Esophagus squamous epithelium (tissue), 5 donors: ENCODE measurements around the gene TRABD2B. TPM values are rescaled to one million over a fixed set of nuclear protein-coding genes. Genes with fewer than 3 reads are reported as not detected.
A peak's percentile ranks its signal among the peaks of the same experiment; 100 is the strongest.

Experiments used
- DNase-seq: peaks from one replicate; lab custom pipeline; 2025; lab: John Stamatoyannopoulos, UW
- H3K27ac ChIP-seq, 4 donors: fragments of 200-600 bp; sonication (generic); one replicate each; pipeline ENCODE4 v1.5.1; 2016 to 2019; ENCODE audit warnings: mild to moderate bottlenecking in 1 of 4
- H3K27me3 ChIP-seq, 4 donors: fragments of 200-600 bp; sonication (generic); 1 replicate in 3 of 4; 2 replicates in 1 of 4; pipeline versions ENCODE4 v1.5.1 to v1.6.0; 2017 to 2021; ENCODE audit warnings: antibody characterized with exemption in 1 of 4
- H3K36me3 ChIP-seq, 3 donors: fragments of 200-600 bp; sonication (generic); one replicate each; pipeline ENCODE4 v1.5.1; 2016 to 2019
- H3K4me1 ChIP-seq, 3 donors: fragments of 200-600 bp; sonication (generic); one replicate each; pipeline ENCODE4 v1.5.1; 2017 to 2019
- H3K4me3 ChIP-seq, 4 donors: fragments of 200-600 bp; sonication (generic); 1 replicate in 3 of 4; 2 replicates in 1 of 4; pipeline ENCODE4 v1.5.1; 2016 to 2019; ENCODE audit warnings: mild to moderate bottlenecking in 2 of 4, moderate library complexity in 1 of 4
- H3K9me3 ChIP-seq, 3 donors: fragments of 200-600 bp; sonication (generic); one replicate each; pipeline ENCODE4 v1.5.1; 2016 to 2019
- CTCF ChIP-seq, 6 experiments: fragments of 450-650 bp in 4 of 6; fragments of 200-600 bp in 2 of 6; sonication (generic) in 2 of 6; IDR thresholded peaks; one replicate each; pipeline ENCODE4 v1.5.1; 2016 to 2019; ENCODE audit warnings: antibody characterized with exemption in 6 of 6, mild to moderate bottlenecking in 4 of 6, moderate library complexity in 4 of 6
- POLR2A ChIP-seq, 4 donors: fragments of 450-650 bp; IDR thresholded peaks; one replicate each; pipeline ENCODE4 v1.6.1; 2017; ENCODE audit warnings: antibody characterized with exemption in 4 of 4, mild to moderate bottlenecking in 4 of 4, moderate library complexity in 3 of 4
- WGBS, 2 donors: methylation state at CpG; one replicate each; pipeline ENCODE4 v1.1.5; 2018; 5-methylcytosine and 5-hydroxymethylcytosine counted together
- intact Hi-C: fragments of 100-400 bp; cut with DNase I; formaldehyde crosslinking; loops from one replicate; pipeline ENCODE4 v1.15.0; 2022
- total RNA-seq, 4 donors: library from RNA; depleted of rRNA; stranded (reverse); fragments of >200 nt; gene quantifications; one replicate each; pipeline ENCODE4 v1.1.0, GENCODE V29; 2016
- donor health status: DM: yes; HTN: yes; CAD: no.

The TRABD2B gene
- total RNA-seq, 4 donors from 2014 or later, result 0.26 to 1.7 (median 0.50) TPM

- no peaks in the 10 kb centered on the region for H3K36me3 ChIP-seq
- no peaks in the 10 kb centered on the region for H3K9me3 ChIP-seq
- TF ChIP-seq POLR2A (IDR thresholded peaks at IDR 0.05), result no peak
- no peak for TF ChIP-seq CTCF (IDR thresholded peaks at IDR 0.05)
- no peak overlapping the region for H3K4me3 ChIP-seq
- no peak overlapping the region for H3K27ac ChIP-seq
- no peak for DNase-seq
- peaks cover 10 to 18% (median 16%) of the 10 kb centered on the region in 3 donors for H3K4me1 ChIP-seq
- peaks cover 4 to 55% (median 7%) of the 10 kb centered on the region in 4 donors for H3K27me3 ChIP-seq
- WGBS, 2 donors, result 76% methylated on average over 1 to 2 of the region's 2 CpGs
- intact Hi-C loops, result loop anchor here (10.0 kb wide), 1 partner anchor 335 kb away; no protein-coding TSS in a partner anchor
These were observed 267.5 kb downstream of the TRABD2B start for GRCh38 chr1:47729685-47730084.

GRCh38 chr1:47727697-47728085, 269.5 kb downstream of the TRABD2B start:
- intact Hi-C loops, result no loop called here
- DNase-seq, result no peak
- H3K27me3 ChIP-seq, result peaks cover 6 to 67% (median 7%) of the 10 kb centered on the region in 4 donors
- H3K36me3 ChIP-seq, result no peaks in the 10 kb centered on the region
- TF ChIP-seq CTCF (IDR thresholded peaks at IDR 0.05), result no peak
- no peak overlapping the region for H3K27ac ChIP-seq
- H3K4me3 ChIP-seq, result no peak overlapping the region
- no peaks in the 10 kb centered on the region for H3K9me3 ChIP-seq
- 84 to 87% methylated on average over 5 of the region's 5 CpGs for WGBS, 2 donors
- peaks cover 10 to 30% (median 26%) of the 10 kb centered on the region in 3 donors for H3K4me1 ChIP-seq

GRCh38 chr1:47727051-47727696, 270.0 kb downstream of the TRABD2B start:
- Histone ChIP-seq H3K27ac (no peak overlapping the region), H3K4me1 (peaks cover 10 to 30% (median 26%) of the 10 kb centered on the region in 3 donors), H3K36me3 (no peaks in the 10 kb centered on the region), H3K9me3 (no peaks in the 10 kb centered on the region), H3K4me3 (no peak overlapping the region), H3K27me3 (peaks cover 6 to 67% (median 7%) of the 10 kb centered on the region in 4 donors)
- intact Hi-C loops, result no loop called here
- DNase-seq, result no peak
- no peak for TF ChIP-seq CTCF (IDR thresholded peaks at IDR 0.05)
- TF ChIP-seq POLR2A (IDR thresholded peaks at IDR 0.05), result no peak
- 77 to 82% methylated on average over 6 to 8 of the region's 8 CpGs for WGBS, 2 donors

- 12 to 18% methylated on average over 7 to 12 of the region's 22 CpGs for WGBS, 2 donors
- DNase-seq, result no peak
- intact Hi-C loops, result no loop called here
- no peaks in the 10 kb centered on the region for H3K36me3 ChIP-seq
- TF ChIP-seq CTCF (IDR thresholded peaks at IDR 0.05) (peak; percentile 63 to 90 (median 84)), POLR2A (IDR thresholded peaks at IDR 0.05) (no peak)
- peak overlapping the region in 2 of 4 donors; percentile 15 to 48 for H3K4me3 ChIP-seq
- no peak overlapping the region for H3K27ac ChIP-seq
- H3K9me3 ChIP-seq, result no peaks in the 10 kb centered on the region
- peaks cover 6 to 70% (median 7%) of the 10 kb centered on the region in 4 donors for H3K27me3 ChIP-seq
- H3K4me1 ChIP-seq, result peaks cover 10 to 30% (median 26%) of the 10 kb centered on the region in 3 donors
These were observed 271.0 kb downstream of the TRABD2B start for GRCh38 chr1:47725992-47726855.
